Lung (tissue), 12 donors: ENCODE data around the gene CIAO3. TPM values are rescaled to one million over a fixed set of nuclear protein-coding genes. Genes with fewer than 3 reads are reported as not detected.

Experiments used
- ATAC-seq: fragments of 200-7000 bp; cut with Tn5 transposase; one replicate; pipeline ENCODE4 v1.9.1; 2020; ENCODE audit warnings: moderate number of reproducible peaks; ENCODE audit not compliant: insufficient read depth, low FRiP score
- DNase-seq, 3 donors: peaks; one replicate each; pipeline ENCODE4 v3.0.0-alpha.2; 2013 to 2017
- H3K27ac ChIP-seq, 2 donors: one replicate each; pipeline ENCODE4 v1.5.1; 2013; ENCODE audit warnings: mild to moderate bottlenecking in 2 of 2, moderate library complexity in 2 of 2, control low read depth in 1 of 2, inconsistent platforms in 1 of 2, low read depth in 1 of 2, low read length in 1 of 2
- H3K27me3 ChIP-seq, 3 donors: one replicate each; pipeline ENCODE4 v1.5.1; 2013; ENCODE audit warnings: low read length in 2 of 3; ENCODE audit not compliant: control insufficient read depth in 3 of 3, insufficient read depth in 3 of 3
- H3K36me3 ChIP-seq, 4 donors: one replicate each; pipeline ENCODE4 v1.5.1; 2013; ENCODE audit warnings: low read length in 4 of 4, mild to moderate bottlenecking in 1 of 4, moderate library complexity in 1 of 4; ENCODE audit not compliant: control insufficient read depth in 4 of 4, insufficient read depth in 4 of 4
- H3K4me1 ChIP-seq, 5 donors: one replicate each; pipeline ENCODE4 v1.5.1; 2013; ENCODE audit warnings: low read length in 5 of 5, mild to moderate bottlenecking in 2 of 5, moderate library complexity in 1 of 5; ENCODE audit not compliant: control insufficient read depth in 5 of 5, insufficient read depth in 5 of 5
- H3K4me3 ChIP-seq: one replicate; pipeline ENCODE4 v1.5.1; 2013; ENCODE audit warnings: mild to moderate bottlenecking, control low read depth, moderate library complexity
- H3K9ac ChIP-seq, 2 donors: one replicate each; pipeline ENCODE4 v1.5.1; 2013; ENCODE audit warnings: low read length in 2 of 2, control low read depth in 1 of 2; ENCODE audit not compliant: insufficient read depth in 1 of 2
- H3K9me3 ChIP-seq, 4 donors: one replicate each; pipeline ENCODE4 v1.5.1; 2013; ENCODE audit warnings: low read length in 3 of 4, mild to moderate bottlenecking in 1 of 4, moderate library complexity in 1 of 4; ENCODE audit not compliant: control insufficient read depth in 4 of 4, insufficient read depth in 3 of 4
- WGBS, 2 donors: extraction: QIAGEN DNeasy Blood & Tissue Kit; methylation state at CpG; one replicate each; pipeline ENCODE4 v1.1.7; 2013; 5-methylcytosine and 5-hydroxymethylcytosine counted together
- polyA plus RNA-seq, 2 donors: library from polyadenylated mRNA; stranded (reverse); fragments of 200-250 nt; gene quantifications; one replicate each; pipeline ENCODE4 v1.2.1, GENCODE V29; 2013
- total RNA-seq, 2 donors: library from RNA; depleted of rRNA in 1 of 2; stranded (reverse); fragments of >200 nt in 1 of 2; gene quantifications; one replicate each; pipeline ENCODE4 v1.2.1, GENCODE V29; 2014 to 2021
- TF ChIP-seq, protein P1 (sequence below): IDR thresholded peaks from 2 replicates; pipeline ENCODE4 v1.5.1; 2012; ENCODE audit warnings: mild to moderate bottlenecking; ENCODE audit errors: control extremely low read depth, extremely low read depth
- donor health status: control.
- donor health status: control.
- donor health status: Bipolar disorder and iron deficiency.
- donor health status: healthy.
- donor health status: DM: yes; HTN: yes; CAD: no.

CIAO3 gene
- total and polyA plus RNA-seq, 4 donors: 21.0 to 40.6 (median 30.7) TPM

DNA sequence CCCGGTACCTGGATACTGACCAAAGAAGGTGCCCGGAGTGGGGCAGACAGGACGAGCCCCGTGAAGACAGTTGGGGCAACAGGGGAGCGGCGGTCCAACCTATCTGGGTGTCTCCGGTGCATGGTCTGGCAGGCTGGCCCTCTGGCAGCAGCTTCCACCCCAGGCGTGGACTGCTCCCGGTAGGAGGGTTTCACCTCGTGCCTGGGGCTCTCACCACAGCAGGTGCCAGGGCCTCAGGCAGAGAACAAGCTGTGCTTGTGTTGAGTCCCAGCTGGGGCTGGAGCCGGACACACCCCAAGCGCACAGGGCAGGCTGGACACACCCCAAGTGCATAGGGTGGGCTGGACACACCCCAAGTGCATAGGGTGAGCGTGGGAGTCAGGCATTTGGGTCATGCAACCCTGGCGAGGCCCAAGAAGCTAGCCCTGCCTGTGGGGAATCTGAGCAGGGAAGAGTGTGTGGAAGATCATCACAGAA is 33.7 kb downstream of the CIAO3 start:
- DNase-seq (no peak), ATAC-seq (no peak)
- 37 to 55% methylated on average over 14 of the region's 14 CpGs for WGBS, 2 donors
- Histone ChIP-seq H3K4me1 (no peaks in the 10 kb centered on the region), H3K4me3 (no peak overlapping the region), H3K9ac (no peak overlapping the region), H3K9me3 (peaks cover 0 to 5% (median 0%) of the 10 kb centered on the region in 4 donors), H3K36me3 (no peaks in the 10 kb centered on the region), H3K27me3 (peaks cover 11 to 59% (median 32%) of the 10 kb centered on the region in 3 donors), H3K27ac (no peak overlapping the region)
- TF ChIP-seq, protein P1, sequence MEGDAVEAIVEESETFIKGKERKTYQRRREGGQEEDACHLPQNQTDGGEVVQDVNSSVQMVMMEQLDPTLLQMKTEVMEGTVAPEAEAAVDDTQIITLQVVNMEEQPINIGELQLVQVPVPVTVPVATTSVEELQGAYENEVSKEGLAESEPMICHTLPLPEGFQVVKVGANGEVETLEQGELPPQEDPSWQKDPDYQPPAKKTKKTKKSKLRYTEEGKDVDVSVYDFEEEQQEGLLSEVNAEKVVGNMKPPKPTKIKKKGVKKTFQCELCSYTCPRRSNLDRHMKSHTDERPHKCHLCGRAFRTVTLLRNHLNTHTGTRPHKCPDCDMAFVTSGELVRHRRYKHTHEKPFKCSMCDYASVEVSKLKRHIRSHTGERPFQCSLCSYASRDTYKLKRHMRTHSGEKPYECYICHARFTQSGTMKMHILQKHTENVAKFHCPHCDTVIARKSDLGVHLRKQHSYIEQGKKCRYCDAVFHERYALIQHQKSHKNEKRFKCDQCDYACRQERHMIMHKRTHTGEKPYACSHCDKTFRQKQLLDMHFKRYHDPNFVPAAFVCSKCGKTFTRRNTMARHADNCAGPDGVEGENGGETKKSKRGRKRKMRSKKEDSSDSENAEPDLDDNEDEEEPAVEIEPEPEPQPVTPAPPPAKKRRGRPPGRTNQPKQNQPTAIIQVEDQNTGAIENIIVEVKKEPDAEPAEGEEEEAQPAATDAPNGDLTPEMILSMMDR: no peak

DNA sequence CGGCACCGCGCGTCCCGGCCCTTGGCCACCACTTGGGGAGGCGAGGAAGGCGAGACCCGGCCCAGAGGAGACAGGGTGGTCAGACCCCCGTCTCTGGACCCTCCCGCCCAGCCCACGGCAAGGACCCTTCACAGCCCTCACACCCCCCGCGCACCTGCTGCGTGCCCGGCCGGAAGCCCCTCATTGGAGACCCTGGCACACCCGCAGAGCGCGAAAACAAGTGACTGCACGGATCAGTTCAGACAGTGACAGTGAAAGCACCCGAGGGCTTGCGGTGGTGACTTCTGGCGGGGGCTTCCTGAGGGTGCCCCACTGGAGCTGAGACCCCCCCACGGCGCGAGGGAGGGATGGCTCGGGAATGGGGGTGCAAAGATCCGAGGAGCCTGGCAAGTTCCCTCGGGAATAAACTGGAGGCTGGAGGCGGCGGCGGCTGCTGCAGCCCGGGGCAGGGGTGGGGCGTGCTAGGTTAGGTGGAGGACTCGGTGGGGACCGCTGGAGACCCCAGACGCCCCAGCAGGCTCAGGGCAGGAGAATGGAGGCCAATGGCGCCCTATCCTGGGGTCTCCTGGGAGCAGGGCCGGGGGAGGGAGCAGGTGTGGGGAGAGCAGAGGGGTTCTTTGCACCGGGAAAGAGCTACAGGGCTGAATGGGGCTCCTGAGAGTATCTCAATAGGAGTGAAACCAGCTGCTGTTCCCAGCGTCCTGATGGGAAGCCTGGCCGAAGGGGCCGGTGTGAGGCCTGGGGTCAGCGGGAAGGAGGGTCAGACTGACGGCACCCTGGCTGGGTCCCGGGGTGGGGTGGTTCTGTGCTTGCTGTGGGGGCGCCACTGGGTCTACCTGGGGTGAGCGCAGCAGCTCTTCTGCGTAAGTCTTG is 34.4 kb downstream of the CIAO3 start:
- peaks cover 0 to 5% (median 0%) of the 10 kb centered on the region in 4 donors for H3K9me3 ChIP-seq
- 5 to 7% methylated on average over 42 to 49 of the region's 49 CpGs for WGBS, 2 donors
- no peaks in the 10 kb centered on the region for H3K36me3 ChIP-seq
- DNase-seq (no peak), ATAC-seq (no peak)
- TF ChIP-seq, protein P1: no peak
- H3K27me3 ChIP-seq: peaks cover 11 to 64% (median 38%) of the 10 kb centered on the region in 3 donors
- H3K27ac ChIP-seq: no peak overlapping the region
- no peaks in the 10 kb centered on the region for H3K4me1 ChIP-seq
- H3K9ac ChIP-seq: no peak overlapping the region
- H3K4me3 ChIP-seq: no peak overlapping the region

DNA sequence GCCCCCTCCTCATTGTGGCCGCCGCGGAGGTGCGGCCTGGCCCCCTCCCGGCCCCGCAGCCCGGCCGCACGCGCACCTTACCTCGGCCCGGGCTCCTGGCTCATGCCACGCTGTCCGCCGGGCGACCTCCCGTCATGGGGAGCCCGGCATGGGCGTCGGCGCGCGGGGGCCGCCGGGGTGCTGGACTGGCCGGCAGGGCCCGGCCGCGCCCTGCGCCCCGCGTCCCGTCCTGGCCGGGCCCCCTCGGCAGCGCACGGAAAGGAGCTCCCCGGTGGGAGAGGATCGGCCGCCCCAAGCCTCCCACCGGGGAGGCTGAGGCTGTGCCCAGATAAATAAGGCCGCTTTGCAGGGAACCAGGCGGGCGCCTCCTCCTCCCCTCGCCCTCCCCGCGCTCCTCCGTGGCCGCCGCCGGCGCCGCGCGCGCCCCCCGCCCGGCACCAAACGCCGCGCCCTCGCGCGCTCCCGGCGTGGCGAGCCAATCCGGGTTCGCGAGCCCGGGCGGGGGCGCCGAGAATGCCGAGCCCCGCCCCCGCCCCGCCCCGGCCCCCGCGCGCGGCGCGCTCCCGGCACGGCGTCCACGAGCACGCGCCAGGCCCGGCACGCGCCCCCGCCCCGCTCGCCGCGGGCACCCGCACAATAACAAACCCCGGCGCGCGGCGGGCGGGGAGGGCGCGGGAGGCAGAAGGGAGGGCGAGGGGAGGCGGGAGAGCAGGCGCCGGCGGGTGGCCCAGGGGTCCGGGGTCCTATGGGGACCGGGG is 35.2 kb downstream of the CIAO3 start, which contains the start of gene FBXL16:
FBXL16 (minus strand) TSS at position 371 of the 758 bp plus-strand sequence. CDS start 8,396 bp downstream, outside the sequence.
- no peak within 1 kb of the TSS for H3K9ac ChIP-seq
- H3K4me1 ChIP-seq: no peaks in the 10 kb centered on the region
- no peaks in the 10 kb centered on the region for H3K36me3 ChIP-seq
- DNase-seq: no peak
- peaks cover 11 to 69% (median 38%) of the 10 kb centered on the region in 3 donors for H3K27me3 ChIP-seq
- TF ChIP-seq, protein P1: no peak
- H3K9me3 ChIP-seq: peaks cover 0 to 5% (median 0%) of the 10 kb centered on the region in 4 donors
- H3K4me3 ChIP-seq: no peak within 1 kb of the TSS
- H3K27ac ChIP-seq: no peak within 1 kb of the TSS
- no peak for ATAC-seq
- WGBS, 2 donors: 1 to 2% methylated on average over 31 to 115 of the region's 115 CpGs
